Measurements from ENCODE around the gene PVRIG.
"Not testable (repeated sequence)": the region's sequence is repeated elsewhere in the genome, so short reads cannot be mapped to it uniquely, and the experiment has no call there.

PVRIG gene

DNA sequence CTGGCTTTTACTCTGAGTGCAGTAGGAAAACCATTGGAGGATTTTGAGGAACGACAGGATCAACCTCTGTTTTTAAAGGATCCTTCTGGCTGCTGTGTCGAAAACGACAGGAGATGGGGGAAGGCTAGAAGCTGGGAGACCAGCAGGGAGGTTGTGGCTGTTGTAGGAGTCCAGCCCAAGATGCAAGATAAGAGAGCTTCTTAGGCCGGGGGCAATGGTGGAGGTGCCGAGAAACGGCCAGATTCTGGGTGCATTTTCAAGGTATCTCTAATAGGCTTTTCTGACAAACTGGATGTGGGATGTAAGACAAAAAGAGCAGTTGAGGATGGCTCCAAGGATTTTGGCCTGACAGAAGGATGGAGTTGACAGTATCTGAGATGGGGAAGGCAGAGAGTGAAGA is 10.3 kb upstream of the PVRIG start:
- no peak for DNase-seq
- H3K27me3 Mint-ChIP-seq (ENCODE audit: low read depth, poor library complexity), result peaks cover 9% of the 10 kb centered on the region
- H3K27ac Mint-ChIP-seq, result no peak overlapping the region
- peaks cover 38% of the 10 kb centered on the region for H3K4me1 Mint-ChIP-seq
- no peaks in the 10 kb centered on the region for H3K36me3 Mint-ChIP-seq (ENCODE audit: low read depth)
- H3K9me3 Mint-ChIP-seq, result no peaks in the 10 kb centered on the region
- no peak overlapping the region for H3K4me3 Mint-ChIP-seq
- TF ChIP-seq, protein P1, sequence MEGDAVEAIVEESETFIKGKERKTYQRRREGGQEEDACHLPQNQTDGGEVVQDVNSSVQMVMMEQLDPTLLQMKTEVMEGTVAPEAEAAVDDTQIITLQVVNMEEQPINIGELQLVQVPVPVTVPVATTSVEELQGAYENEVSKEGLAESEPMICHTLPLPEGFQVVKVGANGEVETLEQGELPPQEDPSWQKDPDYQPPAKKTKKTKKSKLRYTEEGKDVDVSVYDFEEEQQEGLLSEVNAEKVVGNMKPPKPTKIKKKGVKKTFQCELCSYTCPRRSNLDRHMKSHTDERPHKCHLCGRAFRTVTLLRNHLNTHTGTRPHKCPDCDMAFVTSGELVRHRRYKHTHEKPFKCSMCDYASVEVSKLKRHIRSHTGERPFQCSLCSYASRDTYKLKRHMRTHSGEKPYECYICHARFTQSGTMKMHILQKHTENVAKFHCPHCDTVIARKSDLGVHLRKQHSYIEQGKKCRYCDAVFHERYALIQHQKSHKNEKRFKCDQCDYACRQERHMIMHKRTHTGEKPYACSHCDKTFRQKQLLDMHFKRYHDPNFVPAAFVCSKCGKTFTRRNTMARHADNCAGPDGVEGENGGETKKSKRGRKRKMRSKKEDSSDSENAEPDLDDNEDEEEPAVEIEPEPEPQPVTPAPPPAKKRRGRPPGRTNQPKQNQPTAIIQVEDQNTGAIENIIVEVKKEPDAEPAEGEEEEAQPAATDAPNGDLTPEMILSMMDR (IDR thresholded peaks at IDR 0.05), result no peak

DNA sequence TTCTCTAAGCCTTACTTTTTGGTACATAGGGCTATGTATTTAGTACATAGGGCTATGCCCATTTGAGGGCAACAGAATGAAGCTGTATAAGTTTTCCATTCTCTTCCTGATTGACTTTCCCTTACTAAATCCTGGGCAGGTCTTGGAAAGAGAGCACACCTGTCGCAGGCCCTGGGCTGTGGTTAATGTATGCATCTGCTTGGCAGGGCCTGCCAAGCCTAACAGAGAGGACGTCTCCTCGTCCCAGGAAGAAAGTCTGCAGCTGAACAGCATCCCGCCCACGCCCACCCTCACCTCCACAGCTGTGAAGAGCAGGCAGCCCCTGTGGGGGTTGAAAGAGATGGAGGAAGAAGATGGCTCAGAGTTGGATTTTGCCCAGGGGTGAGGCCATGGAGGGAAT is 8.9 kb upstream of the PVRIG start:
- H3K4me3 Mint-ChIP-seq, result no peak overlapping the region
- H3K9me3 Mint-ChIP-seq, result no peaks in the 10 kb centered on the region
- H3K27me3 Mint-ChIP-seq (ENCODE audit: low read depth, poor library complexity), result peaks cover 9% of the 10 kb centered on the region
- TF ChIP-seq, protein P1 (IDR thresholded peaks at IDR 0.05), result no peak
- H3K36me3 Mint-ChIP-seq (ENCODE audit: low read depth), result no peaks in the 10 kb centered on the region
- H3K27ac Mint-ChIP-seq, result no peak overlapping the region
- no peak for DNase-seq
- peaks cover 51% of the 10 kb centered on the region for H3K4me1 Mint-ChIP-seq

- no peak for DNase-seq
- H3K4me1 Mint-ChIP-seq, result peaks cover 52% of the 10 kb centered on the region
- H3K9me3 Mint-ChIP-seq, result no peaks in the 10 kb centered on the region
- peaks cover 9% of the 10 kb centered on the region for H3K27me3 Mint-ChIP-seq (ENCODE audit: low read depth, poor library complexity)
- no peak overlapping the region for H3K4me3 Mint-ChIP-seq
- H3K36me3 Mint-ChIP-seq (ENCODE audit: low read depth), result no peaks in the 10 kb centered on the region
- TF ChIP-seq, protein P1 (IDR thresholded peaks at IDR 0.05), result no peak
- H3K27ac Mint-ChIP-seq, result peak overlapping the region; percentile 49
Observed at GRCh38 chr7:100211342-100211780, 8.4 kb upstream of the PVRIG start.

- peaks cover 10% of the 10 kb centered on the region for H3K27me3 Mint-ChIP-seq (ENCODE audit: low read depth, poor library complexity)
- DNase-seq, result no peak
- H3K36me3 Mint-ChIP-seq (ENCODE audit: low read depth), result no peaks in the 10 kb centered on the region
- H3K4me3 Mint-ChIP-seq, result no peak overlapping the region
- peaks cover 59% of the 10 kb centered on the region for H3K4me1 Mint-ChIP-seq
- no peak overlapping the region for H3K27ac Mint-ChIP-seq
- H3K9me3 Mint-ChIP-seq, result no peaks in the 10 kb centered on the region
- TF ChIP-seq, protein P1 (IDR thresholded peaks at IDR 0.05), result no peak
Observed at GRCh38 chr7:100212631-100213286, 7.0 kb upstream of the PVRIG start.

- H3K36me3 Mint-ChIP-seq (ENCODE audit: low read depth), result no peaks in the 10 kb centered on the region
- no peak overlapping the region for H3K4me3 Mint-ChIP-seq
- TF ChIP-seq, protein P1 (IDR thresholded peaks at IDR 0.05), result no peak
Observed at GRCh38 chr7:100213672-100214071, 6.1 kb upstream of the PVRIG start.

GRCh38 chr7:100214356-100214755 is 5.4 kb upstream of the PVRIG start:
- not testable (repeated sequence) for H3K9me3 Mint-ChIP-seq; H3K27me3 Mint-ChIP-seq (ENCODE audit: low read depth, poor library complexity); H3K36me3 Mint-ChIP-seq (ENCODE audit: low read depth); DNase-seq; H3K4me3 Mint-ChIP-seq
- Mint-ChIP-seq H3K4me1 (peaks cover 49% of the 10 kb centered on the region), H3K27ac (peak overlapping the region; percentile 11)

More at GRCh38 chr7:100213672-100214071, 6.1 kb upstream of the PVRIG start:
- H3K4me1 Mint-ChIP-seq, result peaks cover 56% of the 10 kb centered on the region
- H3K27ac Mint-ChIP-seq, result peak overlapping the region; percentile 46
- H3K27me3 Mint-ChIP-seq (ENCODE audit: low read depth, poor library complexity), result peaks cover 6% of the 10 kb centered on the region
- no peak for DNase-seq
- no peaks in the 10 kb centered on the region for H3K9me3 Mint-ChIP-seq
